ENCODE results near the gene C3orf18.

- TF ChIP-seq CTCF (IDR thresholded peaks at IDR 0.05; ENCODE audit: extremely low read depth in 1 of 2, insufficient read depth in 1 of 2, low read depth in 1 of 2, low read length in 2 of 2) (no peak), FOS (IDR thresholded peaks at IDR 0.05; ENCODE audit: borderline replicate concordance, insufficient read depth, low read length) (no peak), EZH2 (IDR thresholded peaks at IDR 0.05; ENCODE audit: borderline replicate concordance, low read depth, low read length, severe bottlenecking) (no peak), POLR2A (IDR thresholded peaks at IDR 0.05; ENCODE audit: low read depth, low read length) (no peak), POLR2AphosphoS5 (IDR thresholded peaks at IDR 0.05; ENCODE audit: insufficient read depth, low read depth, low read length) (no peak), GATA2 (IDR thresholded peaks at IDR 0.05; ENCODE audit: insufficient read depth, insufficient read length, low read depth, low read length) (no peak), MYC (IDR thresholded peaks at IDR 0.05; ENCODE audit: low read depth, low read length) (no peak)
These were observed 25.0 kb upstream of the C3orf18 start for GRCh38 chr3:50592568-50592967.

All from endothelial cell of umbilical vein (primary cell).